ENCODE measurements around the gene CCND2. TPM values are rescaled to one million over a fixed set of nuclear protein-coding genes. Genes with fewer than 3 reads are reported as not detected.

CCND2 gene
- total RNA-seq, 4 donors from 2014 or later = 52.2 to 98.6 (median 63.4) TPM

DNA sequence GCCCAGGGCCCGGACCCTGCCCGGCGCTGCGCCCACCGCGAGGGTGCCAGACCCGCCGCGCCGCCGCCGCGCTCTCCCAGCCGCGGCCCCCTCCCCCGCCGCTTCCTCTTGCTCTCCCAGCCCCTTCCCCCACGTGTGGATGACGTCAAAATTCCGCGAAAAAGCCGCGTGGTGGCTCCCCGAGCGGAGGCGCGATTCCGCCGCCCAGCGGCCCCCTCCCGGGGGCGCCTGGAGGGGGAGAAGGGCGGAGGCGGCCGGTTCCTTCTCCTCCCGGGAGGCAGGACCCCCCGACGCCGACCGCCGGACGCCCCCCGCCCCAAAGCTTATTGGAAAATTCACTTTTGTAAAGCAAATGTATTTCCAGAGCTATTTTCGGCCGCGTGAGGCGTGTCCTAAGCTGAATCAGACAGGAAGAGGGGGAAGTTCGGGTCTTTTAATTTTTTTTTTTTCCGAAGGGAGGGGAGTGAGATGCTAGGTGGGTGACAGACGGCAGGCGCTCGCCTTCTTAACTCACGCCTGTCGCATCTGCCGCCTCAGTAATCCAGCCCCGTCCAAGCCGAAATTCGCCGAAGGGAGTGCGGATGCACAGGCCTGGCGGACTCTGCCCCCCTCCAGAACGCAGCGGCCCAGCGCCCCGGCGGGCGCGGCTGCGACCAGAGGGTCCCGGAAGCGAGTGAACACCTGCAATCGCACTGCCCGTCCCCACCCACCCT, 4.1 kb upstream of the CCND2 start:
- TF ChIP-seq, protein P1, sequence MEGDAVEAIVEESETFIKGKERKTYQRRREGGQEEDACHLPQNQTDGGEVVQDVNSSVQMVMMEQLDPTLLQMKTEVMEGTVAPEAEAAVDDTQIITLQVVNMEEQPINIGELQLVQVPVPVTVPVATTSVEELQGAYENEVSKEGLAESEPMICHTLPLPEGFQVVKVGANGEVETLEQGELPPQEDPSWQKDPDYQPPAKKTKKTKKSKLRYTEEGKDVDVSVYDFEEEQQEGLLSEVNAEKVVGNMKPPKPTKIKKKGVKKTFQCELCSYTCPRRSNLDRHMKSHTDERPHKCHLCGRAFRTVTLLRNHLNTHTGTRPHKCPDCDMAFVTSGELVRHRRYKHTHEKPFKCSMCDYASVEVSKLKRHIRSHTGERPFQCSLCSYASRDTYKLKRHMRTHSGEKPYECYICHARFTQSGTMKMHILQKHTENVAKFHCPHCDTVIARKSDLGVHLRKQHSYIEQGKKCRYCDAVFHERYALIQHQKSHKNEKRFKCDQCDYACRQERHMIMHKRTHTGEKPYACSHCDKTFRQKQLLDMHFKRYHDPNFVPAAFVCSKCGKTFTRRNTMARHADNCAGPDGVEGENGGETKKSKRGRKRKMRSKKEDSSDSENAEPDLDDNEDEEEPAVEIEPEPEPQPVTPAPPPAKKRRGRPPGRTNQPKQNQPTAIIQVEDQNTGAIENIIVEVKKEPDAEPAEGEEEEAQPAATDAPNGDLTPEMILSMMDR (IDR thresholded peaks at IDR 0.05; ENCODE audit: low read depth) = no peak

DNA sequence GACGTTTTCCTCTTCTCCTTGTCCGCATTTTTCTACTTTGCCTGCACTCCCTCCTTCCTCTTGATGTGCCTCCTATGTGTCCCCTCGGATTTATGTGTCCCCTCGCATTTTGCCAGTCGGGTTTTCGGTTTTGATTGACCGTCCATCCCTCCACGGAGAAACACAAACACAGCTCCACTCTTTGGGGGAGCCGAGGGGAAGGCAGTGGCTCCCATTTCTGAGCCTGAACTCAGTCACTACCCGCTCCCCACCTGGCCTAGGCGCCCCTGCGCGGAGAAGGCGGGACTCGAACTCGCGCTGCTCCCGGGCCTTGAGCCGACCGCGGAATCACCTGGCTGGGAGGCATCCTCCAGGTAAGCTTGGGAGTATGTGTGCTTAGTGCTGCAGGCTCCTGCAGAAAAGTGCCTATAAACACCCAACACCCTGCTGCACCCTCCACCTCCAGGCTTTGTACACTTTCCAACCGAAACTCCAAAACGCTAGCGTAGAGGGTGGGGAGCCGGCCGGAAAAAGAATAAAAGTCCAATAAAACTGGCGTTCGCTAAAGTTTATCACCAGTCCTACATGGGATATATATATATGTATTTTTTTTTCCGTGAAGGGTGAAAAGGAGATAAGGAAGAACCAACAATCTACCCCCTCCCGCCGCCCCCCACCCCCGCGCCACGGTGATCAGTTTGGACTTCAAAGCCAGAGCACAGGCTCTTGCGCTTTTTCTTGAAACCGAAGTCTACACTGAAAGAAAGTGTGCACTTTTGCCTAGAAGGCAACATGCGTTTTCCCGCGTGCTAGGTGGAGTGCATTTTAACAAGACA, 3.3 kb upstream of the CCND2 start:
- TF ChIP-seq, protein P1 (IDR thresholded peaks at IDR 0.05; ENCODE audit: low read depth) = no peak

DNA sequence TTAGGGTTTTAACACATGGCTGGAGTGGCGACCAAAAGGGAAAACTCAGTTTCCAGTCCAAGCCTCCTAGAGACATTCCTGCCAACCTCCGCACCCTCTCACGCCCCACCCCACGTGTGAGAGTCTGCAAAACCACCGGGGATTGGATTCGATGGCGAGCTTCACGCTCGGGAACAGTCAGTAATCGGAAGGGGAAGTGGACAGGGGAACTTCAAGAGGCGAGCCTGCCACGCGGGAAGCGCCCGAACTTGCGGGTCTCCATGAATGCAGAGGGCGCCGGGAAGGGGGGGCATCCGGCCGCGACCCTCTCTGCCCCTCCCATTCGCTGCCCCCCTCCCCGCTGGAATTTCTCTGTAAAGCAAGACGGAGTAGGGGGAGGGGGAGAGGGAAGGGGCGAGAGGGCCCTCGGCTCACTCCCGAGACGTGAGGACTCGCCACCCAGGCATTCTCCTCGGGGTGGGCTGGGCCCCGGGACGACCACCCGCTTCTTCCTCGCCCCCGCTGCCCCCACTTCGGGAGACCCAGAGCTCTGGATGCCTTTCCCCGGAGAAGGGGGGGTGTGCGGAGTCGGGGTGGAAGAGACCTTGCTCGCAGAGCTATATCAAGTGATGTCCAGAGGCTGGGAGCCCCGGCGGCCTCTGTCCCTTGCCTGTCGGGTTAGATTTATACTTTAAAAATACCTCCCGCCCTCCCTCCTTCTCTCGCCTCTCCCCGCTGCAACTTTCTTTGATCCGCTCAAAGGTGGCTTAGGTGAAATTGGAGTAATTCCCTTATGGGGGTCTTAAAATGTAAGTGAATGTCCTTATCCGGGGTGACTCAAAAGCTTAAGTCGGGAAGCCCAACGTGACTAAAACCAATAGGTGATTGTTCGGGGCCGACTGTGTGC, 2.5 kb upstream of the CCND2 start:
- TF ChIP-seq, protein P1 (IDR thresholded peaks at IDR 0.05; ENCODE audit: low read depth) = no peak

DNA sequence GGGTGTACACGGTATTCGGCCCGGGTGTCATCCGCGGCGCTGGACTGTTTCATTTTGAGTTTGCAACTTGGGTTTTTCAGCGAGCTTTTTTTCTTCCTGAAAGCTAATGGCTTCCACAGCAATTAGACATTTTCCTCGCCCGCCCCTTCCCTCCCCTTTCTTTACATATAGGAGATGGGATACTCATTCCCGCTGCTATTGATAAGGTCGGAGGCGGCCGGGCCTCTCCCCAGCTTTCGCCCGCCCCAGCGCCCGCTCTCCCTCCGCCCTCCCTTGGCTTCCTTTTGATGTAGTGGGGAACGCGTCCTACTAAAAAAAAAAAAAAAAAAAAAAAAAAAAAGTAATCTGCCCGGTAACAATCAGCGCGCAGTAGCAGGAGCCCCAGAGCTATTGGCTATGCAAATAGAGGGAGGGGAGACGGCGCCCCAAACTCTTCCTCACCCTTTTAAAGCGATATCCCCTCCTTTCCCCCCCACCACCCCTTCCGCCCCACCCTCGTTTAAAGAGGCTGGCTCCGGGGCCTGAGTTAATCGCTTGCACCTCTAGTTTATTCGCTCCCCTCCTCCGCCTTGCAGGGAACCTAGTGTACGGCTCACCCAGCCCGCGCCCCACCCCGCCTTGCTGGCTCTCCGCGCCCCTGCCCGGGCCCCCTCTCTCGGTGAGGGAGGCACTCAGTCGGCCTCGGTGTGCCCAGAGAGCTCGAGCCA, 1.7 kb upstream of the CCND2 start:
- TF ChIP-seq, protein P1 (IDR thresholded peaks at IDR 0.05; ENCODE audit: low read depth) = no peak

DNA sequence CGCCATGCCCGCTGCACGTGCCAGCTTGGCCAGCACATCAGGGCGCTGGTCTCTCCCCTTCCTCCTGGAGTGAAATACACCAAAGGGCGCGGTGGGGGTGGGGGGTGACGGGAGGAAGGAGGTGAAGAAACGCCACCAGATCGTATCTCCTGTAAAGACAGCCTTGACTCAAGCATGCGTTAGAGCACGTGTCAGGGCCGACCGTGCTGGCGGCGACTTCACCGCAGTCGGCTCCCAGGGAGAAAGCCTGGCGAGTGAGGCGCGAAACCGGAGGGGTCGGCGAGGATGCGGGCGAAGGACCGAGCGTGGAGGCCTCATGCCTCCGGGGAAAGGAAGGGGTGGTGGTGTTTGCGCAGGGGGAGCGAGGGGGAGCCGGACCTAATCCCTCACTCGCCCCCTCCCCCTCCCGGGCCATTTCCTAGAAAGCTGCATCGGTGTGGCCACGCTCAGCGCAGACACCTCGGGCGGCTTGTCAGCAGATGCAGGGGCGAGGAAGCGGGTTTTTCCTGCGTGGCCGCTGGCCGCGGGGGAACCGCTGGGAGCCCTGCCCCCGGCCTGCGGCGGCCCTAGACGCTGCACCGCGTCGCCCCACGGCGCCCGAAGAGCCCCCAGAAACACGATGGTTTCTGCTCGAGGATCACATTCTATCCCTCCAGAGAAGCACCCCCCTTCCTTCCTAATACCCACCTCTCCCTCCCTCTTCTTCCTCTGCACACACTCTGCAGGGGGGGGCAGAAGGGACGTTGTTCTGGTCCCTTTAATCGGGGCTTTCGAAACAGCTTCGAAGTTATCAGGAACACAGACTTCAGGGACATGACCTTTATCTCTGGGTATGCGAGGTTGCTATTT, 914 bp upstream of the CCND2 start:
- TF ChIP-seq, protein P1 (IDR thresholded peaks at IDR 0.05; ENCODE audit: low read depth) = no peak

DNA sequence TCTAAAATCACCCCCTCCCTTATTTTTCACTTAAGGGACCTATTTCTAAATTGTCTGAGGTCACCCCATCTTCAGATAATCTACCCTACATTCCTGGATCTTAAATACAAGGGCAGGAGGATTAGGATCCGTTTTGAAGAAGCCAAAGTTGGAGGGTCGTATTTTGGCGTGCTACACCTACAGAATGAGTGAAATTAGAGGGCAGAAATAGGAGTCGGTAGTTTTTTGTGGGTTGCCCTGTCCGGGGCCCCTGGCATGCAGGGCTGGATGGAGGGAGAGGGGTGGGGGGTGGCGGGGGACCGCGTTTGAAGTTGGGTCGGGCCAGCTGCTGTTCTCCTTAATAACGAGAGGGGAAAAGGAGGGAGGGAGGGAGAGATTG, 300 bp upstream of the CCND2 start:
- TF ChIP-seq, protein P1 (IDR thresholded peaks at IDR 0.05; ENCODE audit: low read depth) = no peak
